ENCODE measurements around the gene DOCK2.
A peak's percentile ranks its signal among the peaks of the same experiment; 100 is the strongest.

The DOCK2 gene

DNA sequence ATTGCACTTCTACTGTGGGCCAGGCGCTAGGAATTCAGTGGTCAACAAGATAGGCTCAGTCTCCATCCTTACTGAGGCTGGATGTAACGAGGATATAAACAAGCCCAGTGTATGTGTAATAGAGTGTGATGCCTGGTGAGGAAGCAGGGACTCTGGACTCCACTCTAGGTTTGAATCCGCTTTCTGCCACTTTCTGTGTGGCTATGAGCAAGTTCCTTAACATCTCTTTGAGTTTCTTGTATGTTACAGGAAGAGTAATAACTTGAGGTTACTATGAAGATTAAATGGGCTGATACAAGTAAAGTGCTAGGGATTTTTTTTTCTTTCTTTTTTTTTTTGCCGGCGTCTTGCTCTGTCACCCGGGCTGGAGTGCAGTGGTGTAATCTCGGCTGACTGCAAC lies 12.4 kb downstream of the DOCK2 start:
- no peak for TF ChIP-seq CTCF (IDR thresholded peaks at IDR 0.05)
- Histone ChIP-seq H3K27ac (peak overlapping the region; percentile 75), H3K27me3 (no peaks in the 10 kb centered on the region), H3K9me3 (no peaks in the 10 kb centered on the region), H3K36me3 (peaks cover 35% of the 10 kb centered on the region), H3K4me3 (ENCODE audit: low read depth in 1 of 2, low read length in 1 of 2) (no peak overlapping the region), H3K4me1 (ENCODE audit: control insufficient read depth in 1 of 2, insufficient read depth in 1 of 2, low read depth in 1 of 2, low read length in 1 of 2) (peaks cover 56 to 69% of the 10 kb centered on the region in 2 experiments)

- peak overlapping the region; percentile 57 for H3K27ac ChIP-seq
Measured at GRCh38 chr5:169650701-169651331, 13.7 kb downstream of the DOCK2 start.

DNA sequence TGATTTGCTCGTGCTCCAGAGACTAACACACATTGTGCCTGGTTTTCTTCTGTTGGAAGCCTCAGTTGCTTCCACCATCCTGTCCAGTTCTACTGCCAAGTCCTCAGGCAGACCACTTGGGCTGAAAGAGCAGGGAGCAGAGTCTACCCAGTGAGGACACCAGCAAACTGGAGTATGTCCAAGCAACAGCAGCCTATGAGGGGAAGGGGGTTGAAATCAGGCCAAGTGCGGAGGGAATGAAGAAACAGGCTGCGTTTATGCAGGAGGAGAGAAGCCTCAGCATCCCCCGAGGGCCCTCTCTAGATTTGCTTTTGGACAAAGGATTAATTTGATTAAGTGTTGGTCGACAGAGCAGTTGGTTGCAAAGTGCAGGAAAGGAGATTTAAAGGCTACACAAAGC lies 14.5 kb downstream of the DOCK2 start:
- no peak for TF ChIP-seq CTCF (IDR thresholded peaks at IDR 0.05)
- Histone ChIP-seq H3K27ac (peak overlapping the region; percentile 57), H3K27me3 (no peaks in the 10 kb centered on the region), H3K9me3 (no peaks in the 10 kb centered on the region), H3K4me3 (ENCODE audit: low read depth in 1 of 2, low read length in 1 of 2) (no peak overlapping the region), H3K36me3 (peaks cover 55% of the 10 kb centered on the region), H3K4me1 (ENCODE audit: control insufficient read depth in 1 of 2, insufficient read depth in 1 of 2, low read depth in 1 of 2, low read length in 1 of 2) (peaks cover 53 to 64% of the 10 kb centered on the region in 2 experiments)

More at GRCh38 chr5:169650701-169651331, 13.7 kb downstream of the DOCK2 start:
- peaks cover 48% of the 10 kb centered on the region for H3K36me3 ChIP-seq
- no peaks in the 10 kb centered on the region for H3K27me3 ChIP-seq
- no peaks in the 10 kb centered on the region for H3K9me3 ChIP-seq
- no peak overlapping the region for H3K4me3 ChIP-seq (ENCODE audit: low read depth in 1 of 2, low read length in 1 of 2)
- no peak for TF ChIP-seq CTCF (IDR thresholded peaks at IDR 0.05)
- peaks cover 56 to 69% of the 10 kb centered on the region in 2 experiments for H3K4me1 ChIP-seq (ENCODE audit: control insufficient read depth in 1 of 2, insufficient read depth in 1 of 2, low read depth in 1 of 2, low read length in 1 of 2)

- H3K36me3 ChIP-seq: peaks cover 61% of the 10 kb centered on the region
- no peak overlapping the region for H3K4me3 ChIP-seq (ENCODE audit: low read depth in 1 of 2, low read length in 1 of 2)
- H3K27ac ChIP-seq: peak overlapping the region; percentile 57
- no peak for TF ChIP-seq CTCF (IDR thresholded peaks at IDR 0.05)
- no peaks in the 10 kb centered on the region for H3K9me3 ChIP-seq
- peaks cover 48 to 59% of the 10 kb centered on the region in 2 experiments for H3K4me1 ChIP-seq (ENCODE audit: control insufficient read depth in 1 of 2, insufficient read depth in 1 of 2, low read depth in 1 of 2, low read length in 1 of 2)
- H3K27me3 ChIP-seq: no peaks in the 10 kb centered on the region
Measured at GRCh38 chr5:169652057-169652456, 15.0 kb downstream of the DOCK2 start.

GRCh38 chr5:169653091-169653490 lies 16.0 kb downstream of the DOCK2 start:
- Histone ChIP-seq H3K36me3 (peaks cover 65% of the 10 kb centered on the region), H3K4me1 (ENCODE audit: control insufficient read depth in 1 of 2, insufficient read depth in 1 of 2, low read depth in 1 of 2, low read length in 1 of 2) (peaks cover 38 to 48% of the 10 kb centered on the region in 2 experiments), H3K27ac (peak overlapping the region; percentile 28), H3K4me3 (ENCODE audit: low read depth in 1 of 2, low read length in 1 of 2) (no peak overlapping the region), H3K27me3 (no peaks in the 10 kb centered on the region), H3K9me3 (no peaks in the 10 kb centered on the region)
- no peak for TF ChIP-seq CTCF (IDR thresholded peaks at IDR 0.05)
